LNCaP clone FGC (cell line): ENCODE results near the gene ARHGAP5.

Source experiments
- DNase-seq: peaks from one replicate; pipeline ENCODE4 v3.0.0-alpha.2; 2011; ENCODE audit warnings: low read depth
- H3K4me3 ChIP-seq: 2 replicates; pipeline ENCODE4 v1.5.1; 2011; ENCODE audit warnings: mild to moderate bottlenecking, low read depth, low read length, control low read depth
- CTCF ChIP-seq: IDR thresholded peaks from 2 replicates; pipeline ENCODE4 v1.5.1; 2012; ENCODE audit warnings: mild to moderate bottlenecking; ENCODE audit not compliant: control insufficient read depth, insufficient read depth; ENCODE audit errors: extremely low read depth

Gene ARHGAP5

GRCh38 chr14:32080001-32080510, 3.0 kb downstream of the ARHGAP5 start:
- no peak for DNase-seq
- no peak for TF ChIP-seq CTCF
- H3K4me3 ChIP-seq, result no peak overlapping the region

GRCh38 chr14:32081901-32082300, 4.8 kb downstream of the ARHGAP5 start:
- no peak overlapping the region for H3K4me3 ChIP-seq
- TF ChIP-seq CTCF, result no peak
- DNase-seq, result no peak

GRCh38 chr14:32083315-32083624, 6.2 kb downstream of the ARHGAP5 start:
- no peak for DNase-seq
- TF ChIP-seq CTCF, result no peak
- no peak overlapping the region for H3K4me3 ChIP-seq

GRCh38 chr14:32083789-32084188, 6.7 kb downstream of the ARHGAP5 start:
- TF ChIP-seq CTCF, result no peak
- no peak for DNase-seq

GRCh38 chr14:32085182-32085844, 8.2 kb downstream of the ARHGAP5 start:
- no peak for DNase-seq
- no peak for TF ChIP-seq CTCF
- H3K4me3 ChIP-seq, result no peak overlapping the region

More at GRCh38 chr14:32083789-32084188, 6.7 kb downstream of the ARHGAP5 start:
- no peak overlapping the region for H3K4me3 ChIP-seq

- TF ChIP-seq CTCF, result no peak
- no peak overlapping the region for H3K4me3 ChIP-seq
- DNase-seq, result no peak
Observed at GRCh38 chr14:32085845-32086383, 8.8 kb downstream of the ARHGAP5 start.

GRCh38 chr14:32087173-32087861, 10.2 kb downstream of the ARHGAP5 start:
- DNase-seq, result no peak
- no peak for TF ChIP-seq CTCF

More at GRCh38 chr14:32087173-32087861, 10.2 kb downstream of the ARHGAP5 start:
- no peak overlapping the region for H3K4me3 ChIP-seq
